Right lobe of liver (tissue), 6 donors: ENCODE results near the gene MTARC1. TPM values are rescaled to one million over a fixed set of nuclear protein-coding genes. Genes with fewer than 3 reads are reported as not detected.

Experiments used
- ATAC-seq, 4 donors: fragments of 200-7000 bp; cut with Tn5 transposase; one replicate each; pipeline ENCODE4 v1.9.1; 2020; ENCODE audit warnings: mild to moderate bottlenecking in 4 of 4, moderate library complexity in 4 of 4
- DNase-seq, 3 donors: peaks; one replicate each; pipeline ENCODE4 v3.0.0-alpha.2; 2020
- H3K27ac ChIP-seq, 3 donors: fragments of 200-600 bp; one replicate each; pipeline ENCODE4 v1.8.0; 2022
- H3K27me3 ChIP-seq, 2 donors: fragments of 200-600 bp; one replicate each; pipeline ENCODE4 v1.8.0; 2022
- H3K36me3 ChIP-seq, 4 donors: fragments of 200-600 bp; sonication (generic) in 1 of 4; one replicate each; pipeline versions ENCODE4 v1.5.1 to v1.8.0; 2017 to 2022; ENCODE audit warnings: control low read depth in 1 of 4
- H3K4me1 ChIP-seq, 4 donors: fragments of 200-600 bp; sonication (generic) in 1 of 4; one replicate each; pipeline versions ENCODE4 v1.5.1 to v1.8.0; 2017 to 2022; ENCODE audit warnings: control low read depth in 1 of 4
- H3K4me3 ChIP-seq, 3 donors: fragments of 200-600 bp; one replicate each; pipeline ENCODE4 v1.8.0; 2022
- H3K9me3 ChIP-seq, 4 donors: fragments of 200-600 bp; sonication (generic) in 1 of 4; one replicate each; pipeline versions ENCODE4 v1.5.1 to v1.8.0; 2017 to 2022; ENCODE audit warnings: control low read depth in 1 of 4
- POLR2A ChIP-seq: fragments of 450-650 bp; IDR thresholded peaks from one replicate; pipeline ENCODE4 v1.6.1; 2017; ENCODE audit warnings: antibody characterized with exemption, mild to moderate bottlenecking
- WGBS: methylation state at CpG from one replicate; pipeline ENCODE4 v1.1.6; 2018; ENCODE audit warnings: low coverage, low lambda C conversion rate; ENCODE audit not compliant: insufficient coverage; ENCODE audit errors: missing lambda C conversion rate; 5-methylcytosine and 5-hydroxymethylcytosine counted together
- intact Hi-C, 2 donors: fragments of 100-400 bp; cut with DNase I; formaldehyde crosslinking; loops; one replicate each; pipeline versions ENCODE4 v1.11.2 to v1.14.1; 2022
- total RNA-seq, 6 experiments: library from RNA; depleted of rRNA in 2 of 6; stranded (reverse); fragments of >200 nt in 2 of 6; fragmentation: NEBNext Ultra II Directional in 3 of 6; extraction: Animal tissue kit (Norgen Biotek cat#: 25700) in 3 of 6; gene quantifications; one replicate each; pipeline versions ENCODE4 v1.1.0 to v1.2.4, GENCODE V29; 2016 to 2023
- TF ChIP-seq, protein P1 (sequence below), 4 donors: fragments of 200-600 bp in 3 of 4; fragments of 450-650 bp in 1 of 4; IDR thresholded peaks; one replicate each; pipeline versions ENCODE4 v1.5.1 to v1.8.0; 2016 to 2022; ENCODE audit warnings: antibody characterized with exemption in 4 of 4, mild to moderate bottlenecking in 2 of 4
- donor health status: DM: no; HTN: yes; CAD: no.
- donor health status: DM: no; HTN: no; CAD: no.
- donor health status: DM: no; HTN: no; CAD: no.
- donor health status: DM: no; HTN: yes; CAD: no.
- donor health status: DM: no; HTN: yes; CAD: no.

The MTARC1 gene
- total RNA-seq, 6 experiments from 2014 or later = 14.5 to 83.6 (median 35.2) TPM

DNA sequence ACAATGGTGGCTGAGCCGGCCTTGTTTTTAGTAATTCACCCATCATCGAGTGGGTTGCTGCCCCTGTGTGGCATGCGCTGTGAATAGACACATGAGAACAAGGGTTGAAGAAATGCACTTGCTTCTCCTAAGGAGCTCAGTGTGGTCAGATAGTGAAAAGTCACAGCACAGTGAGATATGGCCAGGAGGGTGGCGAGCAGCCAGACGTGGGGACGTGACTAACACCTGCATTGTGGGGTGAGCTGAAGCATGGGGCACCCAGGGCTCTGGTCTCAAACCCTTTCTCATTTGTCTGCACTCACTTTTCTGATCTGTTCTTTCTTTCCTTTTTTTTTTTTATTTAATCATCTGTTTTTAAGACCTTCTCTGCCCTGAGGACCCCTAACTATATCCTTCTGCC is 13.5 kb downstream of the MTARC1 start:
- Histone ChIP-seq H3K4me1 (peaks cover 0 to 12% (median 0%) of the 10 kb centered on the region in 4 donors), H3K9me3 (no peaks in the 10 kb centered on the region), H3K27me3 (no peaks in the 10 kb centered on the region), H3K27ac (no peak overlapping the region), H3K4me3 (no peak overlapping the region), H3K36me3 (peaks cover 0 to 25% (median 3%) of the 10 kb centered on the region in 4 donors)
- intact Hi-C loops = no loop called here
- DNase-seq (no peak), ATAC-seq (no peak)
- WGBS = 86% methylated on average over 3 of the region's 6 CpGs
- TF ChIP-seq, protein P1, sequence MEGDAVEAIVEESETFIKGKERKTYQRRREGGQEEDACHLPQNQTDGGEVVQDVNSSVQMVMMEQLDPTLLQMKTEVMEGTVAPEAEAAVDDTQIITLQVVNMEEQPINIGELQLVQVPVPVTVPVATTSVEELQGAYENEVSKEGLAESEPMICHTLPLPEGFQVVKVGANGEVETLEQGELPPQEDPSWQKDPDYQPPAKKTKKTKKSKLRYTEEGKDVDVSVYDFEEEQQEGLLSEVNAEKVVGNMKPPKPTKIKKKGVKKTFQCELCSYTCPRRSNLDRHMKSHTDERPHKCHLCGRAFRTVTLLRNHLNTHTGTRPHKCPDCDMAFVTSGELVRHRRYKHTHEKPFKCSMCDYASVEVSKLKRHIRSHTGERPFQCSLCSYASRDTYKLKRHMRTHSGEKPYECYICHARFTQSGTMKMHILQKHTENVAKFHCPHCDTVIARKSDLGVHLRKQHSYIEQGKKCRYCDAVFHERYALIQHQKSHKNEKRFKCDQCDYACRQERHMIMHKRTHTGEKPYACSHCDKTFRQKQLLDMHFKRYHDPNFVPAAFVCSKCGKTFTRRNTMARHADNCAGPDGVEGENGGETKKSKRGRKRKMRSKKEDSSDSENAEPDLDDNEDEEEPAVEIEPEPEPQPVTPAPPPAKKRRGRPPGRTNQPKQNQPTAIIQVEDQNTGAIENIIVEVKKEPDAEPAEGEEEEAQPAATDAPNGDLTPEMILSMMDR (IDR thresholded peaks at IDR 0.05) = no peak
- no peak for TF ChIP-seq POLR2A

DNA sequence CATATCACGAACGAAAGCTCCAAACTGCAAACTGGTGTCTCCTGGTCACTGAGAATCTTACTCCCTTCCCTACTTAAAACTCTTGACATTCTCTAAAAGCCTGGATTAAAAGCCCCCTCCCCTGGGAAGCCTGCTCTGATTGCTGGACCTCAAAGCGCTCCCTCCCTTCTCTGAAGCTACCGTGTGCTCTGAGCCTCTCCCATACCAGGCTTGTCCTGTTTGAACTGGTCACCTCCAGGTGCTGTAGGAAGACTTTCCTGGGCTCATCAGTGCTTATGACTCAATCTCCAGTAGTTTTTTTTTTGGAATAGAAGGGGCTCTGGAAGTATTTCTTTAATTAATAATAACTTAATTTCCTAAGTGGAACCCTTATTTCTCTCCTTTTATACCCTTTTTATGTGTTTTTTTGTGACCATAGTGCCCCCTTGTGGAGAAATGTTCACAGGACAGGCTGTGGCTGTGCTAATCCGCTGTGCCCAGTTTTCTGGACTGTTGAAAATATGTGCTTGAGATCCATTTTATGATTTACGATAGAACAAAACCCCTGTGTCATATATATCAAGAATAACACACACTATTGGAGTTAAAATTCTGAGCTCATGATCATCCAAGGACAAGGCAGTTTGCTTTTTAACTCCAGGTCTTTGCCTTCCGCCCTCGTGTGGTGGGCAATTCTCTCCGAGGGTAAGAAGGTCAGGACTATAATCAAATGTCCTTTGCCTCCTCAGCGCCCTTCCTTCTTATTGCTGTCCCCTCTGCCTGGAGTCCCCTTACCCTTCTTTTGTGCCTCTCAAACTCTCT is 16.9 kb downstream of the MTARC1 start:
- Histone ChIP-seq H3K9me3 (no peaks in the 10 kb centered on the region), H3K36me3 (peaks cover 0 to 13% (median 0%) of the 10 kb centered on the region in 4 donors), H3K4me3 (no peak overlapping the region), H3K27me3 (no peaks in the 10 kb centered on the region), H3K27ac (peak overlapping the region in 1 of 3 donors; percentile 49), H3K4me1 (no peaks in the 10 kb centered on the region)
- intact Hi-C loops = no loop called here
- DNase-seq (no peak), ATAC-seq (peak; percentile 68 to 81 (median 73))
- TF ChIP-seq POLR2A = no peak
- TF ChIP-seq, protein P1 (IDR thresholded peaks at IDR 0.05) = peak; percentile 74 to 90 (median 86)
- 42% methylated on average over 8 of the region's 10 CpGs for WGBS

DNA sequence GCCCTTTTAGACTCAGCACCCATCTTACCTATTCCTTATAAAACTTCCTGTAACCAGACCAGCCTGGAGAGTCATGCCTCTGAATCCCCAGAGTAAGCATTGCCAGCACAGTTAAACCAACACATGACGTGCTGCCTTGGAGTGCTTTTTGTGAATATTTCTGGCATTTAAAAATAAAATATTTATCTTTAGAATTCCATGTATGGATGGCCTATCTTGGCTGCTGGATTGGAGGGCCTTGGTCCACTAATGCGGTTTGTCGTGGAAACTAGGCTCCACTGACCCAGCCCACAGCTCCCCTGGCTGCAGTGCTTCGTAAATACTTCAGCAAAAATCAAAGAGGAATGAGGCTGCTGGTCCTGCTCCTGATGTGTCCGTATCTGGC is 17.5 kb downstream of the MTARC1 start:
- Histone ChIP-seq H3K27ac (no peak overlapping the region), H3K4me3 (no peak overlapping the region), H3K27me3 (no peaks in the 10 kb centered on the region), H3K4me1 (peaks cover 0 to 3% (median 1%) of the 10 kb centered on the region in 4 donors), H3K36me3 (peaks cover 0 to 7% (median 0%) of the 10 kb centered on the region in 4 donors), H3K9me3 (no peaks in the 10 kb centered on the region)
- 54% methylated on average over 4 of the region's 5 CpGs for WGBS
- intact Hi-C loops = no loop called here
- TF ChIP-seq, protein P1 (IDR thresholded peaks at IDR 0.05) = no peak
- no peak for TF ChIP-seq POLR2A
- DNase-seq (no peak), ATAC-seq (no peak)

DNA sequence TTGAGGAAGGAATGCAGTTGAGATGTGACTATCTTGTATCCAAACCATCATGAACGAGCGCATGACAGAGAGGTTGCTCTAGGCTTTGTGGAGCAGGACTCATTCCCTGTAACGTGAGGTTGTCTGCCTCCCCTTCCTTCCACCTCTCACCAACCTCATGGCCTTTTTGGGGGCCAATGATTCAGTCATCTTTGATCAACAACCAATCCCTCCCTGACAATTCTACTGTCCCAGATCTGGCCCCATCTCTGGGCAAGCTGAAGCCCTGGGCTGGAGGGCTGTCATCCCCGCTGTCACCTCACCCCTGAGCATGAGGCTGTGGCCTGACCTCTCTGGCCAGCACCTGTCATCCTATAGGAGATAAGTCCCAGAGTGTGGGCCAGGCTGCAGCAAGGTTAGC is 19.7 kb downstream of the MTARC1 start:
- peaks cover 0 to 13% (median 5%) of the 10 kb centered on the region in 4 donors for H3K4me1 ChIP-seq
- no peaks in the 10 kb centered on the region for H3K27me3 ChIP-seq
- ATAC-seq = no peak
- intact Hi-C loops = no loop called here
- WGBS = 100% methylated on average over 2 of the region's 4 CpGs
- H3K36me3 ChIP-seq = no peaks in the 10 kb centered on the region
- no peaks in the 10 kb centered on the region for H3K9me3 ChIP-seq
- TF ChIP-seq, protein P1 (IDR thresholded peaks at IDR 0.05) = no peak
- no peak for TF ChIP-seq POLR2A
- H3K4me3 ChIP-seq = no peak overlapping the region
- no peak for DNase-seq
- no peak overlapping the region for H3K27ac ChIP-seq
